HL-60 (cell line): ENCODE measurements around the gene LRRTM4.

Experiments used
- CTCF ChIP-seq: IDR thresholded peaks from one replicate; pipeline ENCODE4 v1.5.1; 2011; ENCODE audit warnings: low read length, control low read depth, inconsistent platforms; ENCODE audit not compliant: insufficient read depth
- SPI1 ChIP-seq: IDR thresholded peaks from 2 replicates; pipeline ENCODE4 v1.6.1; 2012; ENCODE audit warnings: low read depth, mild to moderate bottlenecking, borderline replicate concordance

- TF ChIP-seq CTCF (no peak), SPI1 (no peak)
Observed at GRCh38 chr2:77161009-77161408, 361.2 kb downstream of the LRRTM4 start.
